HepG2 (cell line): ENCODE measurements around the gene TMEM141. TPM values are rescaled to one million over a fixed set of nuclear protein-coding genes. Genes with fewer than 3 reads are reported as not detected.

Source experiments
- CHD4 ChIP-seq: fragments of 200-600 bp; sonication (generic); IDR thresholded peaks from 2 replicates; pipeline ENCODE4 v1.7.0; 2017; ENCODE audit warnings: mild to moderate bottlenecking, low read length, borderline replicate concordance
- ETS1 ChIP-seq: sonication (generic); formaldehyde crosslinking; IDR thresholded peaks from 2 replicates; pipeline ENCODE4 v1.4.0; 2020; ENCODE audit warnings: missing genetic modification reagents
- ETV6 ChIP-seq: sonication (generic); formaldehyde crosslinking; conservative IDR thresholded peaks from 2 replicates; pipeline ENCODE4 v1.4.0; 2020; ENCODE audit warnings: missing genetic modification reagents
- GPN1 ChIP-seq: sonication (generic); formaldehyde crosslinking; IDR thresholded peaks from 2 replicates; pipeline ENCODE4 v1.5.1; 2020; ENCODE audit warnings: missing genetic modification reagents, borderline replicate concordance
- NFE2L1 ChIP-seq: sonication (generic); formaldehyde crosslinking; IDR thresholded peaks from 2 replicates; pipeline ENCODE4 v1.4.0; 2020; ENCODE audit warnings: missing genetic modification reagents, mild to moderate bottlenecking, borderline replicate concordance
- NFIC ChIP-seq: IDR thresholded peaks from 2 replicates; pipeline ENCODE4 v1.6.1; 2012; ENCODE audit warnings: mild to moderate bottlenecking, low read length, inconsistent platforms
- ONECUT2 ChIP-seq: sonication (generic); formaldehyde crosslinking; IDR thresholded peaks from 2 replicates; pipeline ENCODE4 v1.4.0; 2020; ENCODE audit warnings: missing genetic modification reagents
- PAXIP1 ChIP-seq: sonication (generic); formaldehyde crosslinking; conservative IDR thresholded peaks from 2 replicates; pipeline ENCODE4 v1.4.0; 2020; ENCODE audit warnings: mild to moderate bottlenecking, missing genetic modification reagents, moderate library complexity
- POLR2AphosphoS5 ChIP-seq: IDR thresholded peaks from 2 replicates; pipeline ENCODE4 v1.6.1; 2012; ENCODE audit warnings: low read depth, low read length
- SPEN ChIP-seq: sonication (generic); formaldehyde crosslinking; IDR thresholded peaks from 2 replicates; pipeline ENCODE4 v1.5.1; 2020; ENCODE audit warnings: low read depth, mild to moderate bottlenecking, missing genetic modification reagents
- SSRP1 ChIP-seq: IDR thresholded peaks from 2 replicates; pipeline ENCODE4 v1.6.1; 2016; ENCODE audit warnings: control low read depth
- TFE3 ChIP-seq: IDR thresholded peaks from 2 replicates; pipeline ENCODE4 v1.6.1; 2016
- THRA ChIP-seq: sonication (generic); formaldehyde crosslinking; IDR thresholded peaks from 2 replicates; pipeline ENCODE4 v1.4.0; 2020; ENCODE audit warnings: missing genetic modification reagents, borderline replicate concordance
- TOE1 ChIP-seq: sonication (generic); formaldehyde crosslinking; IDR thresholded peaks from 2 replicates; pipeline ENCODE4 v1.4.0; 2020; ENCODE audit warnings: mild to moderate bottlenecking, missing genetic modification reagents
- ZFP36L2 ChIP-seq: sonication (generic); formaldehyde crosslinking; IDR thresholded peaks from 2 replicates; pipeline ENCODE4 v1.4.0; 2020; ENCODE audit warnings: missing genetic modification reagents
- ZNF136 ChIP-seq: sonication (generic); formaldehyde crosslinking; IDR thresholded peaks from 2 replicates; pipeline ENCODE4 v1.8.1; 2022; ENCODE audit warnings: low read depth, mild to moderate bottlenecking, moderate library complexity, missing genetic modification reagents
- ZNF20 ChIP-seq: sonication (generic); formaldehyde crosslinking; IDR thresholded peaks from 2 replicates; pipeline ENCODE4 v1.4.0; 2020; ENCODE audit warnings: mild to moderate bottlenecking, moderate library complexity, missing genetic modification reagents
- ZNF256 ChIP-seq: sonication (generic); formaldehyde crosslinking; conservative IDR thresholded peaks from 2 replicates; pipeline ENCODE4 v1.4.0; 2020; ENCODE audit warnings: missing genetic modification reagents
- ZNF34 ChIP-seq: sonication (generic); formaldehyde crosslinking; IDR thresholded peaks from 2 replicates; pipeline ENCODE4 v1.4.0; 2020; ENCODE audit warnings: mild to moderate bottlenecking, missing genetic modification reagents, borderline replicate concordance
- ZNF431 ChIP-seq: sonication (generic); formaldehyde crosslinking; IDR thresholded peaks from 2 replicates; pipeline ENCODE4 v1.9.0; 2022; ENCODE audit warnings: missing genetic modification reagents, low read depth, mild to moderate bottlenecking, borderline replicate concordance
- ZNF432 ChIP-seq: sonication (generic); formaldehyde crosslinking; IDR thresholded peaks from 2 replicates; pipeline ENCODE4 v1.5.0; 2020; ENCODE audit warnings: missing genetic modification reagents, mild to moderate bottlenecking, borderline replicate concordance
- ZNF713 ChIP-seq: sonication (generic); formaldehyde crosslinking; IDR thresholded peaks from 2 replicates; pipeline ENCODE4 v1.4.0; 2020; ENCODE audit warnings: mild to moderate bottlenecking, missing genetic modification reagents
- ZNF841 ChIP-seq: sonication (generic); formaldehyde crosslinking; IDR thresholded peaks from 2 replicates; pipeline ENCODE4 v1.8.1; 2023; ENCODE audit warnings: missing genetic modification reagents, borderline replicate concordance
- polyA plus RNA-seq, 8 experiments: library from polyadenylated mRNA; depleted of rRNA in 3 of 8; stranded (reverse) in 7 of 8; unstranded in 1 of 8; fragments of >200 nt; fragmentation: Illumina TruSeq in 4 of 8; extraction: Trizol in 4 of 8; gene quantifications; 2 replicates each; pipeline versions ENCODE4 v1.2.1 to v1.2.3, GENCODE V29; 2011 to 2016; ENCODE audit warnings: low read depth in 4 of 8, missing spikeins in 1 of 8, mixed read lengths in 1 of 8; ENCODE audit not compliant: insufficient read depth in 1 of 8
- total RNA-seq, 5 experiments: library from RNA; depleted of rRNA; stranded (reverse); fragments of >200 nt; fragmentation: Illumina TruSeq; extraction: Trizol; gene quantifications; 2 replicates each; pipeline ENCODE4 v1.2.3, GENCODE V29; 2016; ENCODE audit warnings: low read depth in 1 of 5

Gene TMEM141
- total and polyA plus RNA-seq, 2 of the 13 experiments (the other 11 are each of a cell fraction or from before 2014, with no cell fraction given): 81.0 to 202 TPM

- TF ChIP-seq ONECUT2 (no peak), ZNF20 (no peak), ETV6 (CRISPR knock-in tag) (no peak), ZNF34 (no peak), NFIC (no peak), NFE2L1 (0 out of 2 replicates have a peak, but pooled peaks have one; percentile 18), TOE1 (CRISPR knock-in tag) (no peak; the same call in 1 of the 2 replicates), ZNF432 (no peak), ZNF431 (CRISPR knock-in tag) (0 out of 2 replicates have a peak, but pooled peaks have one; percentile 33), TFE3 (CRISPR knock-in tag) (no peak), ZNF841 (CRISPR knock-in tag) (no peak), PAXIP1 (CRISPR knock-in tag) (no peak), SSRP1 (CRISPR knock-in tag) (no peak), POLR2AphosphoS5 (no peak; the same call in 1 of the 2 replicates), ZFP36L2 (CRISPR knock-in tag) (no peak), GPN1 (CRISPR knock-in tag) (no peak; the same call in 1 of the 2 replicates), SPEN (CRISPR knock-in tag) (peak; percentile 49; the same call in 1 of the 2 replicates), CHD4 (no peak; the same call in 1 of the 2 replicates), ETS1 (CRISPR knock-in tag) (no peak), ZNF136 (CRISPR knock-in tag) (no peak), THRA (CRISPR knock-in tag) (no peak), ZNF256 (CRISPR knock-in tag) (no peak), ZNF713 (CRISPR knock-in tag) (no peak)
Measured at GRCh38 chr9:136791516-136792276, 552 bp downstream of the TMEM141 start (continued).
